Prostate gland (tissue), 2 donors: ENCODE measurements around the gene RAB11FIP2.

Experiments used
- CTCF ChIP-seq, 4 experiments: fragments of 200-600 bp in 2 of 4; fragments of 450-650 bp in 2 of 4; sonication (generic) in 2 of 4; IDR thresholded peaks; 1 replicate in 3 of 4; 2 replicates in 1 of 4; pipeline ENCODE4 v1.5.1; 2016 to 2019; ENCODE audit warnings: antibody characterized with exemption in 4 of 4, mild to moderate bottlenecking in 2 of 4, moderate library complexity in 2 of 4
- POLR2A ChIP-seq: fragments of 450-650 bp; IDR thresholded peaks from one replicate; pipeline ENCODE4 v1.6.1; 2016; ENCODE audit warnings: antibody characterized with exemption, mild to moderate bottlenecking
- POLR2AphosphoS5 ChIP-seq: sonication (generic); formaldehyde crosslinking; IDR thresholded peaks from one replicate; pipeline ENCODE4 v1.6.1; 2017; ENCODE audit warnings: antibody characterized with exemption

- no peak for TF ChIP-seq CTCF (IDR thresholded peaks at IDR 0.05)
- TF ChIP-seq POLR2A, result no peak
- TF ChIP-seq POLR2AphosphoS5, result no peak
Measured at GRCh38 chr10:118080817-118081216, 34.1 kb upstream of the RAB11FIP2 start.
